Measurements from ENCODE around the gene TLE2. TPM values are rescaled to one million over a fixed set of nuclear protein-coding genes. Genes with fewer than 3 reads are reported as not detected.
"Not testable (repeated sequence)": the region's sequence is repeated elsewhere in the genome, so short reads cannot be mapped to it uniquely, and the experiment has no call there.

The TLE2 gene
- polyA plus RNA-seq, 2 of the 4 experiments (the other 2 are of a cell fraction) = 2.1 to 2.6 TPM

DNA sequence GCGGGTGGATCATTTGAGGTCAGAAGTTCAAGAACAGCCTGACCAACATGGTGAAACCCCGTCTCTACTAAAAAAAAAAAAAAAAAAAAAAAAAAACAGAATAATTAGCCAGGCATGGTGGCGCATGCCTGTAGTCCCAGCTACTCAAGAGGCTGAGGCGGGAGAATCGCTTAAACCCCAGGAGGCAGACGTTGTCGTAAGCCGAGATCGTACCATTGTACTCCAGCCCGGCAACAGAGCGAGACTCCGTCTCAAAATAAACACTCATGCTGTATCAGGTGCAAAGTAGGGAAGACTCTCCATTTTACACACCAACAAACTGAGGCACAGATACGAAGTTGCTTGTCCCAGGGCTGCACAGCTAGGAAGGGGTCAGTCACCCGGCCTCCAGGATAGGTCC, 36.1 kb downstream of the TLE2 start (continued):
- TF ChIP-seq, protein P1, sequence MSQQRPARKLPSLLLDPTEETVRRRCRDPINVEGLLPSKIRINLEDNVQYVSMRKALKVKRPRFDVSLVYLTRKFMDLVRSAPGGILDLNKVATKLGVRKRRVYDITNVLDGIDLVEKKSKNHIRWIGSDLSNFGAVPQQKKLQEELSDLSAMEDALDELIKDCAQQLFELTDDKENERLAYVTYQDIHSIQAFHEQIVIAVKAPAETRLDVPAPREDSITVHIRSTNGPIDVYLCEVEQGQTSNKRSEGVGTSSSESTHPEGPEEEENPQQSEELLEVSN (IDR thresholded peaks at IDR 0.05; ENCODE audit: borderline replicate concordance, low read depth) = no peak

DNA sequence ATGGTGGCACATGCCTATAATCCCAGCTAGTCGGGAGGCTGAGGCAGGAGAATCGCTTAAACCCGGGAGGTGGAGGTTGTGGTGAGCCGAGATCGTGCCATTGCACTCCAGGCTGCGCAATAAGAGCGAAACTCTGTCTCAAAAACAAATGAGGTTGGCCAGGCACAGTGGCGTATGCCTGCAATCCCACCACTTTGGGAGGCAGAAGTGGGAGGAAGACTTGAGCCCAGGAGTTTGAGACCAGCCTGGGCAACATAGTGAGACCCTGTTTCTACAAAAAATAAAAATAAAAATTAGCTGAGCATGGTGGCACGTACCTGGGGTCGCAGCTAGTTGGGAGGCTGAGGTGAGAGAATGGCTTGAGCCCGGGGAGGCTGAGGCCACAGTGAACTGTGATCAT, 36.7 kb downstream of the TLE2 start:
- FAIRE-seq; H3K4me1 ChIP-seq; H3K9me3 ChIP-seq; H3K4me3 ChIP-seq; ATAC-seq; H3K4me2 ChIP-seq; DNase-seq (ENCODE audit: low read depth in 1 of 2, low spot score in 1 of 2); POLR2A ChIA-PET; CTCF ChIA-PET; H3K27ac ChIP-seq: not testable (repeated sequence)
- 64% methylated on average over 11 of the region's 11 CpGs for WGBS (ENCODE audit: missing lambda C conversion rate)

DNA sequence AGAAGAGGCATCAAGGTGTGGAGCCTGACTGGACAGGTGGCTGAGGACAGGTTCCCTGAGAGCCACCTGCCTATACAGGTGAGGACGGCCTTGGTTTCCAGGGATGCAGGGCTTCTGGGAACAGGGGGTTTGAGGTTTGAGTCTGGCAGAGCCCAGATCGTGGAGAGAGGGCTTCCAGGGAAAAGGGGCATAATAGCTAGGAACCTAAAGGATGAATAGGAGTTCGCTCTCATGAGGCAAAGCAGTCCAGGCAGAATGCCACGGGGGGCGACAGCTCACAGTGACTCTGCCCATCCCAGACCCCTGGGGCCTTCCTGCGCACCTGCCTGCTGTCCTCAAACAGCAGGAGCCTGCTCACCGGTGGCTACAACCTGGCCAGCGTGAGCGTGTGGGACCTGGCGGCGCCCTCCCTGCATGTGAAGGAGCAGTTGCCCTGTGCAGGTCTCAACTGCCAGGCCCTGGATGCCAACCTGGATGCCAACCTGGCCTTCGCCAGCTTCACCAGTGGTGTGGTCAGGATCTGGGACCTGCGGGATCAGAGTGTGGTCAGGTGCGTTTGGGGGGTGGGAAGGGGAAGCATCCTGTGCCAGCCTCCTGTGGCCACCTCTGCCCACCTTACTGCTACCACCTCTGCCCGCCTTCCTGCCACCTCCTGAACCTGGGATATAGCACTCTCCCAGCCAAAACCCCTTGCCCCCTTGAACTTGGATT, 39.7 kb downstream of the TLE2 start:
- ATAC-seq (no peak), FAIRE-seq (no peak), DNase-seq (ENCODE audit: low read depth in 1 of 2, low spot score in 1 of 2) (no peak)
- CTCF ChIA-PET = interaction anchor here (0.7 to 1.3 kb wide), 4 partner anchors 26 to 46 kb away, joined by 3 read pairs; no protein-coding TSS in a partner anchor
- no peak overlapping the region for H3K4me2 ChIP-seq
- whole genome bisulfite sequencing (ENCODE audit: missing lambda C conversion rate) = 76% methylated on average over 7 of the region's 15 CpGs
- POLR2A ChIA-PET = no interaction called here
- no peaks in the 10 kb centered on the region for H3K9me3 ChIP-seq
- no peaks in the 10 kb centered on the region for H3K4me1 ChIP-seq
- no peak overlapping the region for H3K27ac ChIP-seq
- TF ChIP-seq ESRRA (IDR thresholded peaks at IDR 0.05; ENCODE audit: borderline replicate concordance, low read length) = no peak
- TF ChIP-seq, protein P2, sequence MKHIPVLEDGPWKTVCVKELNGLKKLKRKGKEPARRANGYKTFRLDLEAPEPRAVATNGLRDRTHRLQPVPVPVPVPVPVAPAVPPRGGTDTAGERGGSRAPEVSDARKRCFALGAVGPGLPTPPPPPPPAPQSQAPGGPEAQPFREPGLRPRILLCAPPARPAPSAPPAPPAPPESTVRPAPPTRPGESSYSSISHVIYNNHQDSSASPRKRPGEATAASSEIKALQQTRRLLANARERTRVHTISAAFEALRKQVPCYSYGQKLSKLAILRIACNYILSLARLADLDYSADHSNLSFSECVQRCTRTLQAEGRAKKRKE (CRISPR knock-in tag; IDR thresholded peaks at IDR 0.05; ENCODE audit: low read depth) = no peak
- no peak for TF ChIP-seq JUNB (IDR thresholded peaks at IDR 0.05)
- no peak for TF ChIP-seq BHLHE40 (IDR thresholded peaks at IDR 0.05; ENCODE audit: low read depth, low read length)
- TF ChIP-seq, protein P3, sequence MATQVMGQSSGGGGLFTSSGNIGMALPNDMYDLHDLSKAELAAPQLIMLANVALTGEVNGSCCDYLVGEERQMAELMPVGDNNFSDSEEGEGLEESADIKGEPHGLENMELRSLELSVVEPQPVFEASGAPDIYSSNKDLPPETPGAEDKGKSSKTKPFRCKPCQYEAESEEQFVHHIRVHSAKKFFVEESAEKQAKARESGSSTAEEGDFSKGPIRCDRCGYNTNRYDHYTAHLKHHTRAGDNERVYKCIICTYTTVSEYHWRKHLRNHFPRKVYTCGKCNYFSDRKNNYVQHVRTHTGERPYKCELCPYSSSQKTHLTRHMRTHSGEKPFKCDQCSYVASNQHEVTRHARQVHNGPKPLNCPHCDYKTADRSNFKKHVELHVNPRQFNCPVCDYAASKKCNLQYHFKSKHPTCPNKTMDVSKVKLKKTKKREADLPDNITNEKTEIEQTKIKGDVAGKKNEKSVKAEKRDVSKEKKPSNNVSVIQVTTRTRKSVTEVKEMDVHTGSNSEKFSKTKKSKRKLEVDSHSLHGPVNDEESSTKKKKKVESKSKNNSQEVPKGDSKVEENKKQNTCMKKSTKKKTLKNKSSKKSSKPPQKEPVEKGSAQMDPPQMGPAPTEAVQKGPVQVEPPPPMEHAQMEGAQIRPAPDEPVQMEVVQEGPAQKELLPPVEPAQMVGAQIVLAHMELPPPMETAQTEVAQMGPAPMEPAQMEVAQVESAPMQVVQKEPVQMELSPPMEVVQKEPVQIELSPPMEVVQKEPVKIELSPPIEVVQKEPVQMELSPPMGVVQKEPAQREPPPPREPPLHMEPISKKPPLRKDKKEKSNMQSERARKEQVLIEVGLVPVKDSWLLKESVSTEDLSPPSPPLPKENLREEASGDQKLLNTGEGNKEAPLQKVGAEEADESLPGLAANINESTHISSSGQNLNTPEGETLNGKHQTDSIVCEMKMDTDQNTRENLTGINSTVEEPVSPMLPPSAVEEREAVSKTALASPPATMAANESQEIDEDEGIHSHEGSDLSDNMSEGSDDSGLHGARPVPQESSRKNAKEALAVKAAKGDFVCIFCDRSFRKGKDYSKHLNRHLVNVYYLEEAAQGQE (IDR thresholded peaks at IDR 0.05) = no peak
- TF ChIP-seq TFCP2L1 (CRISPR knock-in tag; IDR thresholded peaks at IDR 0.05) = no peak
- TF ChIP-seq MYC (IDR thresholded peaks at IDR 0.05; ENCODE audit: borderline replicate concordance, low read length) = no peak
- TF ChIP-seq EHF (CRISPR knock-in tag; IDR thresholded peaks at IDR 0.05) = no peak
- no peak for TF ChIP-seq NR3C1 (IDR thresholded peaks at IDR 0.05)
- no peak for TF ChIP-seq POLR2AphosphoS2 (conservative IDR thresholded peaks at IDR 0.05; ENCODE audit: low read length)
- no peak for TF ChIP-seq SMC3 (IDR thresholded peaks at IDR 0.05)
- TF ChIP-seq FOSB (CRISPR knock-in tag; IDR thresholded peaks at IDR 0.05) = no peak
- TF ChIP-seq EP300 (IDR thresholded peaks at IDR 0.05) = no peak
- no peak for TF ChIP-seq CBX8 (IDR thresholded peaks at IDR 0.05)
- no peak overlapping the region for H3K4me3 ChIP-seq

DNA sequence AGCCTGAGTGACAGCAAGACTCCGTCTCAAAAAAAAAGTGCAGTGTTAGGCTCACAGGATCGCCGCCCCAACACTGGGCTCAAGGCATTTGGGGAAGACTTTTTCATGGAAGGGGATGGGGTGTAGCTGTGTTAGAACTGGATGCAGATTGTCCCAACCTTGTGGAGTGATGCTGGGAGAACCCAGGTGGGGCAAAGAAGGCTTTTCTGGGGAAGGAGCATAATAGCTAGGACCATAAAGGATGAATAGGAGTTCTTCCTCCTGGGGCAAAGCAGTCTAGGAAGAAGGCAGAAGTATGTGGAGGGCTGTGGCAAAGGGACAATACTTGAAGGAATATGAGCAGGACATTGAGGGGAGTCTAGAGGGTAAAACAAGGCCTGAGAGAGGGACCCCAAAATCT, 40.5 kb downstream of the TLE2 start:
- CTCF ChIA-PET = interaction anchor here (0.7 to 1.3 kb wide), 3 partner anchors 27 to 47 kb away, joined by 3 read pairs; no protein-coding TSS in a partner anchor
- Histone ChIP-seq H3K27ac (no peak overlapping the region), H3K4me2 (no peak overlapping the region), H3K4me1 (no peaks in the 10 kb centered on the region), H3K9me3 (no peaks in the 10 kb centered on the region), H3K4me3 (no peak overlapping the region)
- POLR2A ChIA-PET = no interaction called here
- no peak for ATAC-seq
- FAIRE-seq = no peak
- DNase-seq (ENCODE audit: low read depth in 1 of 2, low spot score in 1 of 2) = no peak
- WGBS (ENCODE audit: missing lambda C conversion rate) = 90% methylated on average over 3 of the region's 3 CpGs
- no peak for TF ChIP-seq HOXB13 (CRISPR knock-in tag; IDR thresholded peaks at IDR 0.05; ENCODE audit: low read depth)
- no peak for TF ChIP-seq RCOR1 (IDR thresholded peaks at IDR 0.05; ENCODE audit: low read depth, low read length)
- TF ChIP-seq, protein P4, sequence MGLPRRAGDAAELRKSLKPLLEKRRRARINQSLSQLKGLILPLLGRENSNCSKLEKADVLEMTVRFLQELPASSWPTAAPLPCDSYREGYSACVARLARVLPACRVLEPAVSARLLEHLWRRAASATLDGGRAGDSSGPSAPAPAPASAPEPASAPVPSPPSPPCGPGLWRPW (IDR thresholded peaks at IDR 0.05) = no peak
- TF ChIP-seq, protein P5, sequence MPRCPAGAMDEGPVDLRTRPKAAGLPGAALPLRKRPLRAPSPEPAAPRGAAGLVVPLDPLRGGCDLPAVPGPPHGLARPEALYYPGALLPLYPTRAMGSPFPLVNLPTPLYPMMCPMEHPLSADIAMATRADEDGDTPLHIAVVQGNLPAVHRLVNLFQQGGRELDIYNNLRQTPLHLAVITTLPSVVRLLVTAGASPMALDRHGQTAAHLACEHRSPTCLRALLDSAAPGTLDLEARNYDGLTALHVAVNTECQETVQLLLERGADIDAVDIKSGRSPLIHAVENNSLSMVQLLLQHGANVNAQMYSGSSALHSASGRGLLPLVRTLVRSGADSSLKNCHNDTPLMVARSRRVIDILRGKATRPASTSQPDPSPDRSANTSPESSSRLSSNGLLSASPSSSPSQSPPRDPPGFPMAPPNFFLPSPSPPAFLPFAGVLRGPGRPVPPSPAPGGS (IDR thresholded peaks at IDR 0.05) = no peak
- no peak for TF ChIP-seq ZFP36 (IDR thresholded peaks at IDR 0.05; ENCODE audit: borderline replicate concordance, partially characterized antibody)
- TF ChIP-seq TP53 (CRISPR knock-in tag; IDR thresholded peaks at IDR 0.05) = no peak
- no peak for TF ChIP-seq JUN (IDR thresholded peaks at IDR 0.05)
- no peak for TF ChIP-seq FOSB (CRISPR knock-in tag; IDR thresholded peaks at IDR 0.05)
- no peak for TF ChIP-seq FOSL2 (IDR thresholded peaks at IDR 0.05)
- TF ChIP-seq FOSL2 (CRISPR knock-in tag; IDR thresholded peaks at IDR 0.05) = no peak
- TF ChIP-seq KDM5A (IDR thresholded peaks at IDR 0.05) = no peak
- no peak for TF ChIP-seq NPAS2 (CRISPR knock-in tag; IDR thresholded peaks at IDR 0.05; ENCODE audit: borderline replicate concordance)
- TF ChIP-seq ZNF302 (CRISPR knock-in tag; IDR thresholded peaks at IDR 0.05) = no peak

Measured in A549 (cell line).